Measurements from ENCODE around the gene THOC1.

The THOC1 gene

DNA sequence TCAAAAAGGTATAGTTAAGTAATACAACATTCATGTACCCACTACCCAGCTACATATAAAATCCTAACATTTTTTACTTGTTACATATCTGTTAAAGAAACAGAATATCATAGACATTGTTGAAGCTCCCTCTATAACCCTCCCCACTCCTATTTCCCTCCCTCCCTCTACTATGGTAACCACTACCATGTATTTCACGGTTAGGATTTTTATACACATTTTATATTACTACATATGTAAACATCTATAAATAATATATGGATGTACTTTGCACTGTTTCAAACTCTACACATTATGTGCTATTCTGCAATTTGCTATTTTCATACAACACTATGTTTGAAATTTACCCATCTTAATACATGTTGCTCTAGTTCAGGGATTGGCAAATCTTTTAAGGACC lies 36.3 kb downstream of the THOC1 start:
- H3K18ac ChIP-seq (ENCODE audit: low read length), result no peak overlapping the region
- no peak overlapping the region for H2AK5ac ChIP-seq (ENCODE audit: low read length)
- no peaks in the 10 kb centered on the region for H3K4me1 ChIP-seq (ENCODE audit: control insufficient read depth in 1 of 2, insufficient read depth in 2 of 2, low read length in 2 of 2)
- no peak overlapping the region for H3K9ac ChIP-seq (ENCODE audit: low read length)
- no peak overlapping the region for H2BK12ac ChIP-seq (ENCODE audit: low read length)
- H4K12ac ChIP-seq (ENCODE audit: low read depth, low read length), result no peak overlapping the region
- H3K14ac ChIP-seq (ENCODE audit: low read length), result no peak overlapping the region
- DNase-seq, result no peak
- no peaks in the 10 kb centered on the region for H3K9me3 ChIP-seq (ENCODE audit: insufficient read depth, low read depth, low read length)
- no peak overlapping the region for H4K8ac ChIP-seq (ENCODE audit: low read depth, low read length)
- H3K27ac ChIP-seq (ENCODE audit: low read depth, low read length), result no peak overlapping the region
- H3K27me3 ChIP-seq (ENCODE audit: insufficient read depth, low read length), result no peaks in the 10 kb centered on the region
- H3K23ac ChIP-seq (ENCODE audit: low read length), result no peak overlapping the region
- no peak overlapping the region for H3K4me3 ChIP-seq (ENCODE audit: low read depth, low read length)
- no peaks in the 10 kb centered on the region for H3K79me1 ChIP-seq (ENCODE audit: low read length)
- no peak overlapping the region for H2AFZ ChIP-seq (ENCODE audit: insufficient read depth, low read length, poor library complexity)
- H4K91ac ChIP-seq (ENCODE audit: low read depth, low read length), result no peak overlapping the region
- H3K36me3 ChIP-seq (ENCODE audit: control insufficient read depth in 1 of 2, insufficient read depth in 2 of 2, low read length in 2 of 2), result peaks cover 0 to 3% of the 10 kb centered on the region in 2 experiments
- no peaks in the 10 kb centered on the region for H3K79me2 ChIP-seq (ENCODE audit: control insufficient read depth, insufficient read depth, low read length, poor library complexity)
- H2BK5ac ChIP-seq (ENCODE audit: low read depth, low read length, poor library complexity), result no peak overlapping the region
- H2BK120ac ChIP-seq (ENCODE audit: insufficient read depth, low read length, poor library complexity), result no peak overlapping the region
- no CpG with 5 or more reads among the region's 1 CpG for WGBS (ENCODE audit: extremely low coverage, insufficient coverage, insufficient read length)
- H3K4ac ChIP-seq (ENCODE audit: low read depth, low read length), result no peak overlapping the region
- H3K4me2 ChIP-seq (ENCODE audit: low read length), result no peak overlapping the region

DNA sequence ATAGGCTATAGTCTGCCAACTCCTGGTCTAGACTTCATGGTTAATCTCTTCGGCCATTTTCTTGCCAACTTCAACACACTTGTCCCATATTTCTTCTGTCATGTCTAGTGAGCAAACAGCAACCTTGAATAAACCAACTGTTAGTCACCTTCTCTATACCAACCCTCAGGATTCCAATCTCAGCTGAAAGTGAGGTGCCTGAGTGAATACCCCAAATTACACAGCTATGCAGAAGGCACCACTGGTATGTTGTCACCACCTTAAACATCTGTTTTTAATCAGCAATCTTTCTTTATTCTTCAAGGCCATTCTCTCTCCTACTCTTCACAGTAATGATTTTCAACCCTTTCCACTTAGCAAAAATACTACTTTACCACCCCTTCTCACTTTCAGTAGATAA lies 39.3 kb downstream of the THOC1 start:
- Histone ChIP-seq H3K14ac (ENCODE audit: low read length) (no peak overlapping the region), H2BK5ac (ENCODE audit: low read depth, low read length, poor library complexity) (no peak overlapping the region), H3K9me3 (ENCODE audit: insufficient read depth, low read depth, low read length) (no peaks in the 10 kb centered on the region), H2AK5ac (ENCODE audit: low read length) (no peak overlapping the region), H3K79me2 (ENCODE audit: control insufficient read depth, insufficient read depth, low read length, poor library complexity) (no peaks in the 10 kb centered on the region), H3K4me3 (ENCODE audit: low read depth, low read length) (no peak overlapping the region), H3K4me1 (ENCODE audit: control insufficient read depth in 1 of 2, insufficient read depth in 2 of 2, low read length in 2 of 2) (no peaks in the 10 kb centered on the region), H3K4ac (ENCODE audit: low read depth, low read length) (no peak overlapping the region), H3K23ac (ENCODE audit: low read length) (no peak overlapping the region), H2AFZ (ENCODE audit: insufficient read depth, low read length, poor library complexity) (no peak overlapping the region), H3K27me3 (ENCODE audit: insufficient read depth, low read length) (no peaks in the 10 kb centered on the region), H4K12ac (ENCODE audit: low read depth, low read length) (no peak overlapping the region), H3K27ac (ENCODE audit: low read depth, low read length) (no peak overlapping the region), H3K9ac (ENCODE audit: low read length) (no peak overlapping the region), H2BK12ac (ENCODE audit: low read length) (no peak overlapping the region), H3K18ac (ENCODE audit: low read length) (no peak overlapping the region), H4K8ac (ENCODE audit: low read depth, low read length) (no peak overlapping the region), H3K36me3 (ENCODE audit: control insufficient read depth in 1 of 2, insufficient read depth in 2 of 2, low read length in 2 of 2) (peaks cover 2 to 3% of the 10 kb centered on the region in 2 experiments), H2BK120ac (ENCODE audit: insufficient read depth, low read length, poor library complexity) (no peak overlapping the region), H3K4me2 (ENCODE audit: low read length) (no peak overlapping the region), H4K91ac (ENCODE audit: low read depth, low read length) (no peak overlapping the region), H3K79me1 (ENCODE audit: low read length) (no peaks in the 10 kb centered on the region)
- no peak for DNase-seq
- WGBS (ENCODE audit: extremely low coverage, insufficient coverage, insufficient read length), result no CpG with 5 or more reads among the region's 1 CpG

DNA sequence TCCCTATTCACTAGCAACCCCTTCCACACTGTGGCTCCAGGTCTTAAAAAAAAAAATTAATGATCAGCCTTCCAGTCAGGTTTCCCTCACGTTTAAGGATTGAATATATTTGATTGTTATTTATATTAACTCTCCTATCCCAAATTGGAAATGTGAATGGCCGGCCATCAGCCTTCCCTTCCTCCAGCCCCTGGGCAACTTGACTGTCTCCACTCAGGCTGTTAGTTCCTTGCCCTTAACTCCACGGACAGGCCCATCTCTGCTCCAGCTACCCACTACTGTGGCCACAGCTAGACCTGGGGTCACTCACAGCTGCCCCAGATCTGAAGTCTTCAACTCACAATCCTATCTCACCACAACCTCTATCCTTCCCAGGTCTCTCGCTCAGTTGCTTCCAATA lies 39.9 kb downstream of the THOC1 start:
- Histone ChIP-seq H3K36me3 (ENCODE audit: control insufficient read depth in 1 of 2, insufficient read depth in 2 of 2, low read length in 2 of 2) (peaks cover 2 to 3% of the 10 kb centered on the region in 2 experiments), H3K4me1 (ENCODE audit: control insufficient read depth in 1 of 2, insufficient read depth in 2 of 2, low read length in 2 of 2) (no peaks in the 10 kb centered on the region), H3K79me2 (ENCODE audit: control insufficient read depth, insufficient read depth, low read length, poor library complexity) (no peaks in the 10 kb centered on the region), H3K9ac (ENCODE audit: low read length) (no peak overlapping the region), H3K14ac (ENCODE audit: low read length) (no peak overlapping the region), H3K23ac (ENCODE audit: low read length) (no peak overlapping the region), H2AK5ac (ENCODE audit: low read length) (no peak overlapping the region), H2BK5ac (ENCODE audit: low read depth, low read length, poor library complexity) (no peak overlapping the region), H4K91ac (ENCODE audit: low read depth, low read length) (no peak overlapping the region), H2BK120ac (ENCODE audit: insufficient read depth, low read length, poor library complexity) (no peak overlapping the region), H4K12ac (ENCODE audit: low read depth, low read length) (peak overlapping the region; percentile 47), H3K4me3 (ENCODE audit: low read depth, low read length) (no peak overlapping the region), H2BK12ac (ENCODE audit: low read length) (no peak overlapping the region), H3K18ac (ENCODE audit: low read length) (no peak overlapping the region), H3K79me1 (ENCODE audit: low read length) (no peaks in the 10 kb centered on the region), H4K8ac (ENCODE audit: low read depth, low read length) (no peak overlapping the region), H3K27ac (ENCODE audit: low read depth, low read length) (no peak overlapping the region), H3K4me2 (ENCODE audit: low read length) (no peak overlapping the region), H3K9me3 (ENCODE audit: insufficient read depth, low read depth, low read length) (no peaks in the 10 kb centered on the region), H2AFZ (ENCODE audit: insufficient read depth, low read length, poor library complexity) (no peak overlapping the region), H3K4ac (ENCODE audit: low read depth, low read length) (no peak overlapping the region), H3K27me3 (ENCODE audit: insufficient read depth, low read length) (no peaks in the 10 kb centered on the region)
- DNase-seq, result no peak
- WGBS (ENCODE audit: extremely low coverage, insufficient coverage, insufficient read length), result no CpG with 5 or more reads among the region's 4 CpGs

DNA sequence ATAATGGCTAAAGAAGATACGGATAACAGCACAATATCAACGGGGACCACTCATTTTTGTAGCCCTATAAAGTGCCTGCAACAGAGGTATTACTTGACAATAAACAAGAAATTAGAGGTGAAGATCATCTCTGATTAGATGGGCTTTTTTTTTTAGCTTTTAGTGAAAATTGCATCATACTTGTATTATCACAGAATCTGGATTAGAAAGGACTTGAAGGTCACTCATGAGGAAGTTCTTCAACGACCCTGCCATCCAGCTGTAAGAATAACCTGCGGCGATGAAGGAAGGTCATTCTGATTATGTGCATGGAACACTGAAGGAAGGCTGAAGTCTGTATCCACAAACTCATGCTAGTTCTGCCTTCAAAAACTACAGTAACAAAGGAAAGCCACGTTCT lies 40.5 kb downstream of the THOC1 start:
- Histone ChIP-seq H3K9ac (ENCODE audit: low read length) (no peak overlapping the region), H2BK120ac (ENCODE audit: insufficient read depth, low read length, poor library complexity) (no peak overlapping the region), H3K4ac (ENCODE audit: low read depth, low read length) (no peak overlapping the region), H4K91ac (ENCODE audit: low read depth, low read length) (no peak overlapping the region), H3K23ac (ENCODE audit: low read length) (no peak overlapping the region), H3K9me3 (ENCODE audit: insufficient read depth, low read depth, low read length) (no peaks in the 10 kb centered on the region), H3K14ac (ENCODE audit: low read length) (no peak overlapping the region), H4K8ac (ENCODE audit: low read depth, low read length) (no peak overlapping the region), H3K18ac (ENCODE audit: low read length) (no peak overlapping the region), H2AK5ac (ENCODE audit: low read length) (no peak overlapping the region), H3K4me2 (ENCODE audit: low read length) (no peak overlapping the region), H3K36me3 (ENCODE audit: control insufficient read depth in 1 of 2, insufficient read depth in 2 of 2, low read length in 2 of 2) (peaks cover 2 to 3% of the 10 kb centered on the region in 2 experiments), H2BK12ac (ENCODE audit: low read length) (no peak overlapping the region), H2BK5ac (ENCODE audit: low read depth, low read length, poor library complexity) (no peak overlapping the region), H3K27me3 (ENCODE audit: insufficient read depth, low read length) (no peaks in the 10 kb centered on the region), H3K27ac (ENCODE audit: low read depth, low read length) (no peak overlapping the region), H2AFZ (ENCODE audit: insufficient read depth, low read length, poor library complexity) (no peak overlapping the region), H3K79me1 (ENCODE audit: low read length) (no peaks in the 10 kb centered on the region), H4K12ac (ENCODE audit: low read depth, low read length) (no peak overlapping the region), H3K79me2 (ENCODE audit: control insufficient read depth, insufficient read depth, low read length, poor library complexity) (no peaks in the 10 kb centered on the region), H3K4me1 (ENCODE audit: control insufficient read depth in 1 of 2, insufficient read depth in 2 of 2, low read length in 2 of 2) (no peaks in the 10 kb centered on the region), H3K4me3 (ENCODE audit: low read depth, low read length) (no peak overlapping the region)
- DNase-seq, result no peak
- WGBS (ENCODE audit: extremely low coverage, insufficient coverage, insufficient read length), result no CpG with 5 or more reads among the region's 6 CpGs
